B cell (primary cell): Measurements from ENCODE around the gene IL7R.

Experiments used
- CTCF ChIP-seq: fragments of 200-600 bp; IDR thresholded peaks from one replicate; pipeline ENCODE4 v1.8.0; 2022; ENCODE audit warnings: antibody characterized with exemption, mild to moderate bottlenecking
- EZH2 ChIP-seq: IDR thresholded peaks from 2 replicates; pipeline ENCODE4 v1.6.1; 2012; ENCODE audit warnings: borderline replicate concordance, low read depth, mild to moderate bottlenecking, moderate library complexity, low read length; ENCODE audit not compliant: insufficient read depth, poor library complexity, severe bottlenecking

- TF ChIP-seq CTCF (no peak), EZH2 (no peak)
Observed at GRCh38 chr5:35899800-35900199, 43.1 kb downstream of the IL7R start.
